ENCODE results near the gene MGAT4A.

MGAT4A gene

DNA sequence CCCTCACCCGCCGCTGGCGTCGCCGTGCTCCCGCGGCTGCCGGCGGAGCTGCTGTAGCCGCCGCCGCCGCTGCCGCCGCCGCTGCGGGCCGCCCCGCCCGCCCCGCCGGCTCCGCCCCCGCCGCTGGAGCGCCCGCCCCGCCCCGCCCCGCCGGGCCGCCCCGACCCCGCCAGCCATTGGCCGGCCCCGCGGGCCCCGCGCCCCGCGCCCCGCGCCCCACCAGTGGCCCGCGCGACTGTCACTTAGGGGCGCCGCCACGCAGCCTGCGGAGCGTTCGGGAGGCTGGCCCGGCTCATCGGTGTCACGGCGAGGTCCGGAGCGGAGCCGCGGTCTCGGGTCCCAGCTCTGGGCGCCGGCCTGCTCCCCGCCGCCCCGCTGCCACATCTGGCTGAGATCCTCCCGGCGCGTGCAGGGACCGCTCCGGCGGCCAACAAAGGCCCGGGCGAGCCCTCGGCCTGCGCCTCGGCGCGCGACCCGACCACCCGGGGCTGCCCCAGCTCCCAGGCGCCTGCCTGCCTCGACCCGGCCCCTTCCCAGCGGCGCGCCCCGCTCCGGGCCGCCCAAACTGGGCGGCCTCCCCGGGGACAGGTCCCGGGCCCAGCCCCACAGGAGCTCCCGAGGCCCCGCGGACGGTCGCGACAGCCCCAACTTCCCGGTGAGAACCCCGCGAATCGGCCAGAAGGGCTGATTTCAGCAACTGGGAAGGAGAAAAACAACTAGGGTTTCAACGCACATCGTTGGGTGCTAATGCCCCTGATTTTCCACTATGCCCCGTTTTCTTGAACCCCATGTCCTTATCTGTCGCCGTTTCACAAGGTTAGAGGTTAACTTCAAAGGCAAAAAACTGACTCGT lies at the start of gene MGAT4A:
Gene MGAT4A, minus strand, starts transcription at position 92 of the 853 bp plus-strand sequence. CDS start 4,800 bp downstream, outside the sequence.
- peak; percentile 90 for DNase-seq (ENCODE audit: low spot score)

DNA sequence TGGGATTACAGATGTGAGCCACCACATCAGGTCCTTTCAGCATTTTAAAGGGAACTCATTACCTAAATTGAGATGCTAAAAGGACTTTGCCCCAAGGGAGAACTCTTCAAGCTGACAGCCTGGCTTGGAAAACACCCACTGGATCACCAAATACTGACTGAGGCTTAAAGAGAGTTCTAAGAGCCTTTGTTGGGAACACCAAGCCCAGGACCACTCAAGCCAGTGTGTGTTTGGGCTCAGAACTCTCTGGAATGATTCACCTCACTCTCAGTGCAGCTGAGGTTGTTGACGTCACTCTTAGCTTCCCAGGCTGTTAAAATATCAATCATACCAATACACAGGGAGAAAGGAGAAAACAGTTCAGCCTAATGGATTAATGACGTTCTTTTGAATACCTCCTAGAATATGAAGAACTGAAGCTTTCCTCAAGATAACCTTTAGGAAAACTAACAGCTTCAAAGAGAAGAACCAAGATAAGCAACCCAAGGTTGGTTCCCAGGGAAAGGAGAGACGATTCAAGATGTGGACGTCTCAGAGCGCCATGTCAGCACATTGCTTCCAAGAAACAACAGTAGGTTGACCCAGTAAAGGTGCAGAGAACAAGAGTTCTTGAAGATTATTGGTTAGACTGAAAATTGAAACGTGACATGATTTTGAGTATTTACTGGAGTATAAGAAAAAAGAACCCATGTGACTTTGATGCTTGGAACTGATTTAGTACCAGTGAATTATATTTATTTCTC lies 48.0 kb upstream of the MGAT4A start:
- no peak for DNase-seq (ENCODE audit: low spot score)

DNA sequence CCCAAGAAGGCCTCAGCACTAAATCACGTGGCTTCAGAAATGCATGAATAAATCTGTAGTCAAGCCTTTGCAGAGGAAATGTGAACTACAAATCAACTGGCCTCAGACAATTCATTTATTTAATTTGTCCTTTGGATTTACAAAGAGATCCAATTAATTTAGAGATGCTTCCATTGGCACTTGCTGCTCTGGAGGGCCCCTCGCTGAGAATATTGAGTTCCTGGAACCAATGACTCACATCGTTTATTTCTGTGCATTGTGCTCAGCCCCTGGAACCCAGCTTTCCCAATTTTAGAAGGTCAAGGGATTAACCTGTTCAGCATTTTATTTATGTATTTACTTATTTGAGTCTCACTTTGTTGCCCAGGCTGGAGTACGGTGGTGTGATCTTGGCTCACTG lies 47.2 kb upstream of the MGAT4A start:
- no peak for DNase-seq (ENCODE audit: low spot score)

DNA sequence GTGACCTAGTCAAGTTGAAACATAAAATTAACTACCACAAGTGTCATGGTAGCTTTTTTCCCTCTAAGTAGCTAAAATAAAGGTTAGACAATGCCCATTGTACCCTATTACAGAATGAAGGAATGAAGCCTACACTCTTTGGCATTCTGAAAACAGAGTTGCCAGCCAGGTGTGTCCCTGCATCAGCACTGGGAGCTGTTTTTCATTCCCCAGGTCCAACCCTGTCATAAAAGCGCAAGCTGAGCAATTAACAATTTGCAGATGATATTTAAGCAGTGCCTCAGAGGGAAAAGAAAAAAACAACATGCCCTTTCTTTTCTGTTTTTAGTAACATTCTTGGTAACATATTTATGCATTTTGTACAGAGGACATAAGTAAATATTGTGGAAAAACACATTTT lies 46.8 kb upstream of the MGAT4A start:
- DNase-seq (ENCODE audit: low spot score), result no peak

DNA sequence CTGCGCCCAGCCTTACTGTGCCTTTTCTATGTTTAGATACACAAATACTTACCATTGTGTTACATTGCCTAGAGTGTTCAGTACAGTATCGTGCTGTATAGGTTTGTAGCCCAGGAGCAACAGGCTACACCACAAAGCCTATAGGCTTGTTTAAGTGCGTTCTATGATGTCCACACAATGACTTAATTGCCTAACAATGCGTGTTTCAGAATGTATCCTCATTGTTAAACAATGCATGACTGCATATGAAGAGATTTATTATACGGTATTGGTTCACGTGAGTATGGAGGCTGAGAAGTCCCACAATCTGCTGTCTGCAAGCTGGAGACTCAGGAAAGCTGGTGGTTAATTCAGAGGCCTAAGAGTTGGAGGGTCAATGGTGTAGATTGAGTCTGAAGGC lies 46.1 kb upstream of the MGAT4A start:
- no peak for DNase-seq (ENCODE audit: low spot score)

DNA sequence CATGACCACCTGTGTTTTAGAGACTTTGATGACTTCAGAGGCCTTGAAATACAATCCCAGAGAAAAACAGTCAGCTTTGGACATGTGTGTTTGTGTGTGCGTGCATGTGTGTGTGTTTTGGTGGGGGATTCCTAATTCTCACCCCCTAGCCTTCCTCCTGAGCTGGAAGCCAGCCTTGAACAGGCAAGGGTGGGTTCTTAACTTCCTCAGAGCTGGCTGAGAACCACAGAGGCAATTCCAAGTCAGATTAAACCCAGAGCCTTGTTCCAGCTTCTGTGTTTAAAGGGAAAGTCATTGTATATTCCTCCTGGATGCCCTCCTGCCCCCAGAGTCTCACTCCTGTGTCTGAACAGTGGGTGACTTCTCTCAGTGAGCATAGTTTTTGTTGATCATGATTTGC lies 45.2 kb upstream of the MGAT4A start:
- DNase-seq (ENCODE audit: low spot score), result no peak

DNA sequence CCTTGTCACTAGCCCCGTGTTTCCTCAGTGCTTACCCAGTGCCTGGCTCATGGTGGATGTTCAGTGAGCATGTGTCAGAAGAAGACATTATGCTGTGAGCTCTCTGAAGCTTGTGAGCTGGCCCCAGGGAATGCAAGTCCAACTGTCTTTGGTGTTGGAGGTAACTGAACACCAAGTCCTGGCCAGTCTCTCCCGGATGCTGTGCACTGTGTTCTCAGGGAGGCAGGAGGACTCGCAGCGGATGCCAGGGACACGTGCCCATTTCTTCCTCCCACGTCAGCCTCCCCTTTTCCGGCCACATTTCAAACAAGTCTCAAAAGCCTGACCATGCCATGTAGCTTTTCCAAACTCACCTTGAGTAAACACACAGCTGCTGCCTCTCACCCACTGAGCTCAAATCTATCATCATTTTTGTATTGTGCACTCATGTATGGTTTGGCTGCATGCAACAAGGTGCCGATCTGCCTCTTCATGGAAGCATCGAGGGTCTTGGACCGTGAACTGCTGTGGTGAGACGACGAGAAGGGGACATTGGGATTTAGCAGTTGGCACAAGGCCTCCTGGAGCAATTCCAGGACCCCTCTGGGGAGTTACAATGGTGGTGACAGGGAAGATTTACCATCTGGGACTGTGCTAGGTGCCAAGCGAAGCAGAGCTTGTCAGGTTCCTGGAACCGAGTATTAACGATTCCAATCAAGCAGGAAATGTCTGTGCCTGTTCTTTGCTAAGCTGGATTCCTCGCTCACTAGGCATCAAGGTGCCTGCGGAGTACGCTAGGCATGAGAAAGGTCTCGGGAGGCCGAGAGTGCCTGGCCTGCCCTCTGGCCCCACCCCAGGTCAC lies 44.4 kb upstream of the MGAT4A start:
- peak; percentile 32 for DNase-seq (ENCODE audit: low spot score)

DNA sequence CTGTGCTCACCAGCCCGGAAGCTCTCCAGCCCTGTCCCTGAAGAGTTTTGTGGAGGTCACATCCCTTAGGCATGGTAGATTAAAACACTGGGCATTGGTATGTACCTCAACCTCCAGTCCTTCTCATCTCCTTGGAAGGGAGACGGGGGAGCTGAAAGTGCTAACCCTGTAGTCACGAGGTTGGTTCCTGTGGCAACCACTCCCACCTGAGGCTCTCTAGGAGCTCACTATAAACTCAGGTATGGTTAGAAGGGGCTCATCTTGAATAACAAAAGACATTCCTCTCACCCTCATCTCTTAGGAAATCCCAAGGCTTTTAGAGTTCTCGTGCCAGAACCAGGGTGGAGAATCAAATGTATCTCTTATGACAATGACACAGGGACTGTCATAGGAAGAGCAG lies 43.0 kb upstream of the MGAT4A start:
- DNase-seq (ENCODE audit: low spot score), result no peak

DNA sequence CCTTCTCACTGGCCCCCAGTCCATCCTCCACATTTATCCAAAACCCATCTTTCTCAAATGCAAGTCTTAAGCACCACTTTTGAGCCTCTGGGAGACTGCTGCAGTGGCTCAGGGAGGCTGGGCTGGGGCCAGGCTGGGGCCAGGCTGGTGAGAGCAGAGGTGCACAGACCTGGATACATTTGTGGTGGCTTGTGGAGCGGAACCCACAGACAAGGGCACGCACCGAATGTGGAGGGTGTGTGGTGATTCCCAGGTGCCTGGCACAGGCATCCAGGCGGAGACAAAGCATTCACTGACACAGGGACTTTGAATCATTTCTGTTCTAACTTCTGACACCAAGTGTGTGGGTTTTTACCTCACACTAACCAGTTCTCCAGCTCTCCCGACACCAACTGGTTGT lies 42.2 kb upstream of the MGAT4A start:
- DNase-seq (ENCODE audit: low spot score), result no peak

DNA sequence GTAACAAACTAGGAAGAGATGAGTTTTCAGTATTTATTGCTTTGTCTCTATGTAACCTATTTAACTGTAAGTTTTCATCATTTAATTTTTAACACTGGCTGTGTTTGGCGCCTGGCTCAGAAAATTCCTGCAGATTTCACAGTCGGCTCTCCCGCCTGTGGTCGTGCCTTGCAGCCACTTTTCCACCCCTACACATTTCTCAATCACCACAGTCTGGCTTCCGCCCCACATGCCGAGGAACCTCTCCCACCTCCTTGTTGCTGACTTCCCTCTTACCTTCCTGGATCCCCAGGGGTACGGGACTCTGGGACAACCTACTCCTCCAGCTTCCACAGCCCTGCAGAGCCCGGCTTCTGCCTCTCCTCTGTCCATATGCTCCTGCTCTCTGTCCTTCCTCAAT lies 41.6 kb upstream of the MGAT4A start:
- DNase-seq (ENCODE audit: low spot score), result no peak

DNA sequence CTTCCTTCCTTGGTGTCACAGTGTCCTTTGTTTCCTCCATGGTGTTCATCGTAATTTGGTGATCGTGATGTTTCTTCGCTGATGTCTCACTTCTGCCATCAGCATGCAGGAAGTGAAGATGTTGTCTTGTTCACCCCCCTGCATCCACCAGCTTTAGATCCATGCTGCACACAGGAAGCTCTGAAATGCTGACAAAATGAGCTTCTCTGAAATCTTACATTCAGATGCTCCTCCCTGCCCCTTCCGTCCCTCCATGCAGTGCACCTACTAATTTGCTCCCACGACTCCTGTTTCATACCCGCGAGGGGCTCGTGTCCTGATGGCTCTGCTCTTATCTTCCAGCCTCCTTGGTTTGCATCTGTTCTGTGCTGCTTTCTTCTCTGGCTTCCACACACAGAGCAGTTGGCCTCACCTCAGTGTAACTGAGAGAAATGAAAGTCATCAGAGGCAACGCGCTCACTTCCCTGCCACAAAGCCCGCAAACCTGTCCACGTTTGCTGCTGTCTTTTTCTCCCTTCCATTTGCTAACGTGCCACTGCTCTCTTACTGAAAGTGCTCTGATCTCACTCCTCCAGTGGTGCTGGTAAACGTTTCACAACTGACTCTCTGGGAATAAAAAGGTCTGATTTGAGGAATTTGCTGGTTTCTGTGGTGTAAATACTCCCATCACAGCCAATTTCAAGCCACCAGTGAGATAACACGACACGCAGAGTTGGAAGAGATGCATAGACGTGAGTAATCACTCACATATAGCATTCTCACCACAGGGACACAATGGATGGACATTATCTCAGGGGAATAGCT lies 41.0 kb upstream of the MGAT4A start:
- no peak for DNase-seq (ENCODE audit: low spot score)

DNA sequence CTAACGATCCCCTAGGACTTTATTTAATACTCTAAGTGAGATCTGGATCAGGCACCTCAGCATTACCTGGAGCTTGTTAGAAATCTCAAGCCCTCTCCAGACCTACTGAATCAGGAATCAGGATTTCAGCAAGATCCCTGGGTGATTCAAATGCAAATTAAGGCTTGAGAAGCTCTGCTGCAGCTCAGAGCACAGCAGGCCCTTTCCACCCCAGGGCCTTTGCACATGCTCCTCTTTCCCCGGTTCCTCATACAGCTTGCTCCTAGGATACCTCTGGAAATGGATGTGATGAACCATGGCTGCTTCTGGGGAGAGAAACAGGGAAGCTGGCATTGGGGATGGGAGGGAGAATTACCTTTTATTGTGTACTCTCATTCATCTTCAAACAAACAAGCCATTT lies 40.3 kb upstream of the MGAT4A start:
- DNase-seq (ENCODE audit: low spot score), result no peak

DNA sequence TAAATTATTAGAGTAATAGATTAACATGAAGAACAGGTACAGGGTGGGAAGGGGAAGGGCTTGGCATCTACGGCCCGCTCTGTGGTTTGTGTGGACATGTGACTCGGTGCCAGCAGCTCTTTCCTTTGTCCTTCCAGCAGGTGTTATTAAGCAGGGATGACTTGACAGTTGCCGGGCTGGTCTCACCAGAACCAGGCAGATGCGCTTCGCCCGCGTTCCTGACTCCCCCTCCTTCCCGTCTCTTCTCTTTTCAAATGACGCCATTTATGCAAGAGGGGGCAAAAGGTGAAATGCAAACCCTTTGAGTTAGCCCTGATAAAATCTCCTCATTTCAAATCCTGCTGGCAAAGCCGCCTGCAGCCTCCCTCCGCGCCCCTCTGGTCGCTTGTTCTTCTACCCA lies 38.9 kb upstream of the MGAT4A start:
- DNase-seq (ENCODE audit: low spot score), result no peak

DNA sequence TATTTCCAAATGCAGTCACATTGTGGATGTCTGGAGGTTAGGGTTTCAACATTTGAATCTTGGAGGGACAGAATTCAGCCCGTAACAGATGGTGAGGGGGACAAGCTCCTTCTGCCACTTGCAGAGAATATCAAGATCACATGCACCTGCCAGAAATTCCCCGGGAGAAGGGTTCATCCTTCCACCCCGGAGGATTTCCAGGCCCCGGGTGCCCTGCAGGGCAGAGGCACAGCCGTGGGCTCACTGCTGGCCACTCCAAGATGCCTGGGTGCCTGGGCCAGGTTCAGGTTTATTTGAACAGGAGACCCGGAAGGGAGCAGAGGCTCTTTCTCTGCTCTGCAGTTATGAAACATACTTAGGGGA lies 38.2 kb upstream of the MGAT4A start:
- no peak for DNase-seq (ENCODE audit: low spot score)

DNA sequence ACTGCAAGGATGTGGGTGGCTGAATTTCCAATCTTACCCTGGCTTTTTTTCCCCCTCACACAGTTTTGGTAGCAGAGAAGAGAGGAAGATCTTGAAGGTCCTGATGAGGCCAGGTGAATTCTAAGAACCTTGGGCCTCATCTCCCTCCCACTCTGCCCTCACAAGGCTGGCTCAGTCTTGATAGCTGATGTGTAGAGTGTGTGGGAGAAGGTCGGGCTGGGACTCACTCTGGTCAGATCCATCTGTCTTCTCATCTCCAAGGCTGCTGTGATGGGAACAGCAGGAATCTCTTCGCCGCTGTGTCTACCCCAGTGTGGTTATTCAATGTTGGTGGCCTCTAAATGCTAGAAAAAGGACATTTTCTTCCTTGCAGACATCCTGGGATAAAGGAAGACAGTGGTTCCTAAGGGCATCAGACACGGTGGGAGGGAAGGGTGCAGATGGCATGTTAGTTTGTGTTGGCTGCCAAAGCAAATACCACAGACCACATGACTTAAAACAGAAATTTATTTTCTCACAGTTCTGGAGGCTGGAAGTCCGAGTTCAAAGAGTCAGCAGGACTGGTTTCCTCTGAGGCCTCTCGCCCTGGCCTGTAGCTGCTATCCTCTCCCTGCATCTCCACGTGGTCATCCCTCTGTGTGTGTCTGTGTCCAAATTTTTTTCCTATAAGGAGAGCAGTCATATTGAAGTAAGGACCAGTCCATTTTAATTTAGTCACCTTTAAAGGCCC lies 37.6 kb upstream of the MGAT4A start:
- no peak for DNase-seq (ENCODE audit: low spot score)

DNA sequence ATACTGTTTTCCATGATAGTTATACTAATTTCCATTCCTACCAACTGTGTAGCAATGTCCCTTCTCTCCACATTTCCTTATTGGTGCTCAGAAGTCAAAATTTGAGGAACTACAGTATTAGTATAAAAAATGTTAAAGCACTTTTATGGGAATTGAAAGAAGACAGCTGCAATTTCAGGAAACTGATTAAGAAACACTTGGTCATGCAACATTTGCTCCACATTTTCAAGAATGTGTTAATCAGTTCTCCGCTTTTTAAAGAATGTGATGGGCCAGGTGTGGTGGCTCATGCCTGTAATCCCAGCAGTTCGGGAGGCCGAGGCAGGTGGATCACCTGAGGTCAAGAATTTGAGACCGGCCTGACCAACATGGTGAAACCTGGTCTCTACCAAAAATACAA lies 33.6 kb upstream of the MGAT4A start:
- DNase-seq (ENCODE audit: low spot score), result no peak

DNA sequence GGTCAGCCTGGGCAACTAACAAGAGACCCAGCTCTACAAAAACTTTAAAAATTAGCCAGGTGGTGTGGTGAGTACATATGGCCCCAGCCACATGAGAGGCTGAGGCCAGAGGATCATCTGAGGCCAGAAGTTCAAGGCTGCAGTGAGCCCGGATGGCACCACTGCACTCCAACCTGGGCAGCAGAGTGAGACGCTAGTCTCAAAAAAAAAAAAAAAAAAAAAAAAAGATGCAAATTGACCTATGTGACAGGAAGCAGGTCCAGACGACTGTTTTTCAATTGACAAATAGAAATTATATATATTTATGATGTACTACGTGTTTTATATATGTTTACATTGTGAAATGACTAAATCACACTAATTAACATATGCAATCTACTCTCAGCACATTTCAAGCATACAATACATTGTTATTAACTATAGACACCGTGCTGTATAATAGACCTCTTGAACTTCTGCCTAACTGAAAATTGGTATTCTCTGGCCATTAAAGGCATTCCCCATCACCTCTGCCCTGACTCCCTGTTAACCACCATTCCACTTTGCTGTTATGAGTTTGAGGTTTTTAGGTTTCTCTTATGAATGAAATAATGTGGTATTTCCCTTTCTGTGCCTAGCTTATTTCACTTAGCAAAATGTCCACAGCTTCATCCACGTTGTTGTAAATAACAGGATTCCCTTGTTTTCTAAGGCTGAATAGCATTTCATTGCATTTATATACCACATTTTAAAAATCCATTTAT lies 32.4 kb upstream of the MGAT4A start:
- no peak for DNase-seq (ENCODE audit: low spot score)

DNA sequence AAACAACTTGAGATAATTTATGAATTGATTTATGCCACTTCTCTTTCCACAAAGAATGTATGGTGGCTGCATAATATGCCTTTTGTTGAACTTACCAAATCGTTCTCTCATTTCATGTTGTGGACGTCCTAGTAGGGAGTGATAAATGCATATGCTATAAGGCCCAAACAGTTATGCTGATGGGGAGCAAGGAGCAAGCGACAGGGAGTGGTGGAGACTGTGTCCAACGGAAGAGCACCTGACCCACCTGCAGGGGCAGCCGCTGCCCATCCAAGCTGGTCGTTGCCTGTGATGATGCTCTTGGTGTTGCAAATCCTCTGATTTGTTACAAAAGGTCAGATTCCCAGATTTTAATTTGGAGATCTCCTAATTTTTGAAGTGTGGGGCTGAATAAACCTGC lies 31.0 kb upstream of the MGAT4A start:
- no peak for DNase-seq (ENCODE audit: low spot score)

DNA sequence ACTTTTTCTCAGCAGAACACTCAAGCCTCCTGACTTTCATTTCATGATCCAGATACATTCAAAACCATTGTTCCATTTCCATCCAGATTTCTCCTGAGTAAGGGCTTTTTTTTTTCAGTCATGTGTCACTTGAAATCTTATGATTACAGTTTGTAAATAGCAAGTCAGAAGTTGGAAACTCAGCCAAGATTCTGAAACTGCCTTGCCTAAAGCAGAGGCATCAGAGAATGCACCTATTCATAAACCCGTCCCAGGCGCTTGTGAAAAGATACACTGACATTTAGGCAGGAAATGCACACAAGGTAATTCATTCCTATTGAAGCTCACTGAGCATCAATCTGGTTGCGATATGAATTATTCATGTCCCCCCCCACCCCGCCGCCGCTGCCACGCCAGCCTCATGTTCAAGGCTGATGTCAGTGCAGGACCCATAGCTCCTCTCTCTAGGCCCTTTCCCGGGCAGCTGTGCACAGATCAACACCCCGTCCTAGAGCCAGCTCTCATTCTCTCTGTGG lies 30.4 kb upstream of the MGAT4A start:
- no peak for DNase-seq (ENCODE audit: low spot score)

Measured in iPS-NIHi11 (cell line).